OCI-LY7 (cell line): ENCODE measurements around the gene IFNA21. TPM values are rescaled to one million over a fixed set of nuclear protein-coding genes. Genes with fewer than 3 reads are reported as not detected.

ENCODE experiments used
- BruUV-seq: library from RNA; stranded (reverse); fragments of 400-500 nt; replicated peaks from 2 replicates; lab custom pipeline; 2021; lab: Mats Ljungman, UMichigan
- CTCF ChIA-PET: fragments of 300-600 bp; sonication (Branson Sonifier 250); formaldehyde crosslinking; loops from one replicate; lab custom pipeline; 2022; ENCODE audit warnings: antibody characterized with exemption; ENCODE audit not compliant: unreplicated experiment; lab: Charles Lee
- POLR2A ChIA-PET: fragments of 300-600 bp; sonication (Branson Sonifier 250); formaldehyde crosslinking; loops from one replicate; lab custom pipeline; 2022; ENCODE audit warnings: antibody characterized with exemption; lab: Charles Lee
- DNase-seq: peaks from one replicate; pipeline ENCODE4 v3.0.0-alpha.2; 2015; ENCODE audit warnings: low spot score
- H2AFZ ChIP-seq: fragments of 200-600 bp; sonication (generic), shearing (Covaris generic); 2 replicates; pipeline ENCODE4 v1.6.1; 2014; ENCODE audit warnings: mild to moderate bottlenecking, antibody characterized with exemption, low read length, moderate library complexity
- H3K27ac ChIP-seq: fragments of 200-600 bp; sonication (generic); 2 replicates; pipeline ENCODE4 v1.5.1; 2014; ENCODE audit warnings: mixed run types, low read depth, mild to moderate bottlenecking, moderate library complexity, low read length, inconsistent platforms; ENCODE audit not compliant: poor library complexity, severe bottlenecking
- H3K36me3 ChIP-seq: fragments of 200-600 bp; sonication (generic); 2 replicates; pipeline ENCODE4 v1.6.1; 2014; ENCODE audit warnings: mild to moderate bottlenecking, antibody characterized with exemption, low read length, moderate library complexity, mixed read lengths; ENCODE audit not compliant: insufficient read depth
- H3K4me1 ChIP-seq: fragments of 200-600 bp; sonication (generic); 2 replicates; pipeline ENCODE4 v1.5.1; 2014; ENCODE audit warnings: mild to moderate bottlenecking, low read length; ENCODE audit not compliant: insufficient read depth, poor library complexity, severe bottlenecking
- H3K4me2 ChIP-seq: fragments of 200-600 bp; sonication (generic); 2 replicates; pipeline ENCODE4 v1.6.1; 2014; ENCODE audit warnings: mild to moderate bottlenecking, low read length
- H3K4me3 ChIP-seq: fragments of 200-600 bp; sonication (generic); 2 replicates; pipeline ENCODE4 v1.5.1; 2014; ENCODE audit warnings: mild to moderate bottlenecking, low read depth, low read length; ENCODE audit not compliant: poor library complexity, severe bottlenecking
- H3K79me2 ChIP-seq: fragments of 200-600 bp; sonication (generic); 2 replicates; pipeline ENCODE4 v1.6.1; 2016; ENCODE audit warnings: low read depth, mild to moderate bottlenecking, low read length, moderate library complexity, mixed read lengths; ENCODE audit not compliant: insufficient read depth
- H3K9me2 ChIP-seq: fragments of 200-600 bp; sonication (generic); 2 replicates; pipeline ENCODE4 v1.6.1; 2016; ENCODE audit warnings: mild to moderate bottlenecking, low read length, mixed read lengths; ENCODE audit not compliant: insufficient read depth
- H3K9me3 ChIP-seq: fragments of 200-600 bp; sonication (generic); 2 replicates; pipeline ENCODE4 v1.6.1; 2014; ENCODE audit warnings: mild to moderate bottlenecking, mixed run types, low read length, mixed read lengths
- H4K20me1 ChIP-seq: fragments of 200-600 bp; sonication (generic); 2 replicates; pipeline ENCODE4 v1.6.1; 2014; ENCODE audit warnings: mild to moderate bottlenecking, antibody characterized with exemption, low read length, moderate library complexity, mixed read lengths; ENCODE audit not compliant: insufficient read depth
- CTCF ChIP-seq: fragments of 200-600 bp; sonication (generic); conservative IDR thresholded peaks from 2 replicates; pipeline ENCODE4 v1.5.1; 2014; ENCODE audit warnings: mild to moderate bottlenecking, antibody characterized with exemption, low read length, moderate library complexity, mixed read lengths
- EZH2phosphoT487 ChIP-seq: fragments of 200-600 bp; sonication (generic); IDR thresholded peaks from 2 replicates; pipeline ENCODE4 v1.6.1; 2018; ENCODE audit warnings: low read depth, borderline replicate concordance, mild to moderate bottlenecking, mixed run types, antibody characterized with exemption, low read length, moderate library complexity, mixed read lengths
- intact Hi-C: fragments of 100-400 bp; cut with micrococcal nuclease; formaldehyde crosslinking; loops from one replicate; pipeline ENCODE4 v1.10.0; 2022; ENCODE audit not compliant: unreplicated experiment
- total RNA-seq, 2 experiments: library from RNA; depleted of rRNA in 1 of 2; stranded (reverse); fragments of >200 nt in 1 of 2; shearing (Covaris generic) in 1 of 2; gene quantifications; 2 replicates each; pipeline ENCODE4 v1.2.3, GENCODE V29; 2014 to 2022

The IFNA21 gene
- total RNA-seq, 2 experiments from 2014 or later = not detected

- CTCF ChIA-PET = no interaction called here
Measured at GRCh38 chr9:21165516-21165915, 944 bp downstream of the IFNA21 start.

GRCh38 chr9:21160178-21160577 lies 6.3 kb downstream of the IFNA21 start:
- H3K9me2 ChIP-seq = no peaks in the 10 kb centered on the region
- intact Hi-C loops = no loop called here
- no peak overlapping the region for H3K4me2 ChIP-seq
- no peaks in the 10 kb centered on the region for H3K9me3 ChIP-seq
- no TSS peak for BruUV-seq
- H2AFZ ChIP-seq = no peak overlapping the region
- no peaks in the 10 kb centered on the region for H3K36me3 ChIP-seq
- no peaks in the 10 kb centered on the region for H3K79me2 ChIP-seq
- H3K4me3 ChIP-seq = no peak overlapping the region
- H3K4me1 ChIP-seq = no peaks in the 10 kb centered on the region
- CTCF ChIA-PET = no interaction called here
- no peak for TF ChIP-seq CTCF
- H3K27ac ChIP-seq = no peak overlapping the region
- POLR2A ChIA-PET = interaction anchor here (1.6 kb wide), 1 partner anchor 9 kb away, joined by 4 read pairs; no protein-coding TSS in a partner anchor
- H4K20me1 ChIP-seq = no peaks in the 10 kb centered on the region
- DNase-seq = no peak

More at GRCh38 chr9:21165516-21165915, 944 bp downstream of the IFNA21 start:
- H4K20me1 ChIP-seq = no peaks in the 10 kb centered on the region
- no peaks in the 10 kb centered on the region for H3K4me1 ChIP-seq
- no peak overlapping the region for H3K4me3 ChIP-seq
- H2AFZ ChIP-seq = no peak overlapping the region
- no peaks in the 10 kb centered on the region for H3K9me2 ChIP-seq
- POLR2A ChIA-PET = no interaction called here
- H3K79me2 ChIP-seq = no peaks in the 10 kb centered on the region
- H3K36me3 ChIP-seq = no peaks in the 10 kb centered on the region
- H3K4me2 ChIP-seq = no peak overlapping the region
- H3K27ac ChIP-seq = no peak overlapping the region
- intact Hi-C loops = no loop called here
- DNase-seq = no peak
- no peaks in the 10 kb centered on the region for H3K9me3 ChIP-seq
- TF ChIP-seq CTCF = no peak
- TF ChIP-seq EZH2phosphoT487 = no peak
- no TSS peak for BruUV-seq

- Histone ChIP-seq H3K27ac (no peak overlapping the region), H4K20me1 (no peaks in the 10 kb centered on the region), H3K79me2 (no peaks in the 10 kb centered on the region), H3K9me2 (no peaks in the 10 kb centered on the region), H2AFZ (no peak overlapping the region), H3K4me2 (no peak overlapping the region), H3K4me1 (no peaks in the 10 kb centered on the region), H3K36me3 (no peaks in the 10 kb centered on the region), H3K9me3 (no peaks in the 10 kb centered on the region), H3K4me3 (no peak overlapping the region)
- no peak for TF ChIP-seq EZH2phosphoT487
- no peak for TF ChIP-seq CTCF
- intact Hi-C loops = no loop called here
- BruUV-seq = no TSS peak
- CTCF ChIA-PET = no interaction called here
- POLR2A ChIA-PET = interaction anchor here (1.2 kb wide), 1 partner anchor 8 kb away, joined by 3 read pairs; no protein-coding TSS in a partner anchor
- no peak for DNase-seq
Measured at GRCh38 chr9:21155501-21155900, 11.0 kb downstream of the IFNA21 start.
